Chondrocyte (in vitro differentiated cells): Measurements from ENCODE around the gene CCDC27. TPM values are rescaled to one million over a fixed set of nuclear protein-coding genes. Genes with fewer than 3 reads are reported as not detected.
A peak's percentile ranks its signal among the peaks of the same experiment; 100 is the strongest.

Source experiments
- DNase-seq: peaks from one replicate; pipeline ENCODE4 v3.0.0; 2021; ENCODE audit warnings: mixed read lengths, low spot score
- H3K27ac Mint-ChIP-seq: one replicate; pipeline ENCODE4 v1.8.0; 2021; ENCODE audit warnings: mild to moderate bottlenecking, moderate library complexity, mixed read lengths; ENCODE audit not compliant: unreplicated experiment
- H3K27me3 Mint-ChIP-seq: 2 replicates; pipeline ENCODE4 v1.8.0; 2021; ENCODE audit warnings: low read depth, mixed read lengths
- H3K36me3 Mint-ChIP-seq: 2 replicates; pipeline ENCODE4 v1.8.0; 2021; ENCODE audit warnings: low read depth, mixed read lengths
- H3K4me1 Mint-ChIP-seq: 2 replicates; pipeline ENCODE4 v1.8.0; 2021; ENCODE audit warnings: low read depth, mild to moderate bottlenecking, mixed read lengths
- H3K4me3 Mint-ChIP-seq: one replicate; pipeline ENCODE4 v1.8.0; 2021; ENCODE audit warnings: mild to moderate bottlenecking, moderate library complexity, mixed read lengths; ENCODE audit not compliant: unreplicated experiment
- H3K9me3 Mint-ChIP-seq: 2 replicates; pipeline ENCODE4 v1.8.0; 2021; ENCODE audit warnings: low read depth, mixed read lengths
- total RNA-seq: library from RNA; stranded (reverse); gene quantifications from 3 replicates; pipeline ENCODE4 v1.2.1, GENCODE V29; 2021
- TF ChIP-seq, protein P1 (sequence below): fragments of 200-600 bp; sonication (generic); IDR thresholded peaks from 2 replicates; pipeline ENCODE4 v1.5.0; 2021; ENCODE audit warnings: antibody characterized with exemption, mild to moderate bottlenecking, moderate library complexity

CCDC27 gene
- total RNA-seq, 1 donor from 2014 or later, result not detected

DNA sequence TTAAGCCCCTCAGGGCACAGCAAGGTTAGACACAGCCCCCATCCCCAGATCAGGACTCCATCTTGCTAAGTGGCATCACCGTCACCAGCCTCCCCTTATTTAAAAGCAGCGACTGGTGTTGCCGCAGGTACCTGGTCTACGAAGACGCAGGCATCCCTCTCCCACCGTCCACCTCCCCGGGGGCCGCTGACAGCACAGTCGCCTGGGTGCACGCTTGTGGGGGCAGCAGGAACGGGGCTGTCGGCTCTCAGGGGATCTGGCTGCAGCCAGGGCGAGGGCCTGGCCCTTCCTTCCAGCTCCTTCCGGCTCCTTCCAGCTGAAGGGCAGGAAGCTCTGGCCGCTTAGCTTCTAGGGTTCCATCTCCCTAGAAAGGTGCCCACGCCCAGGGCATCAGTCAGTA is 17.6 kb upstream of the CCDC27 start:
- Mint-ChIP-seq H3K9me3 (no peaks in the 10 kb centered on the region), H3K4me3 (no peak overlapping the region), H3K4me1 (peaks cover 12% of the 10 kb centered on the region), H3K27me3 (peaks cover 3% of the 10 kb centered on the region), H3K36me3 (peaks cover 3% of the 10 kb centered on the region), H3K27ac (no peak overlapping the region)
- TF ChIP-seq, protein P1, sequence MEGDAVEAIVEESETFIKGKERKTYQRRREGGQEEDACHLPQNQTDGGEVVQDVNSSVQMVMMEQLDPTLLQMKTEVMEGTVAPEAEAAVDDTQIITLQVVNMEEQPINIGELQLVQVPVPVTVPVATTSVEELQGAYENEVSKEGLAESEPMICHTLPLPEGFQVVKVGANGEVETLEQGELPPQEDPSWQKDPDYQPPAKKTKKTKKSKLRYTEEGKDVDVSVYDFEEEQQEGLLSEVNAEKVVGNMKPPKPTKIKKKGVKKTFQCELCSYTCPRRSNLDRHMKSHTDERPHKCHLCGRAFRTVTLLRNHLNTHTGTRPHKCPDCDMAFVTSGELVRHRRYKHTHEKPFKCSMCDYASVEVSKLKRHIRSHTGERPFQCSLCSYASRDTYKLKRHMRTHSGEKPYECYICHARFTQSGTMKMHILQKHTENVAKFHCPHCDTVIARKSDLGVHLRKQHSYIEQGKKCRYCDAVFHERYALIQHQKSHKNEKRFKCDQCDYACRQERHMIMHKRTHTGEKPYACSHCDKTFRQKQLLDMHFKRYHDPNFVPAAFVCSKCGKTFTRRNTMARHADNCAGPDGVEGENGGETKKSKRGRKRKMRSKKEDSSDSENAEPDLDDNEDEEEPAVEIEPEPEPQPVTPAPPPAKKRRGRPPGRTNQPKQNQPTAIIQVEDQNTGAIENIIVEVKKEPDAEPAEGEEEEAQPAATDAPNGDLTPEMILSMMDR, result no peak
- peak; percentile 87 for DNase-seq

DNA sequence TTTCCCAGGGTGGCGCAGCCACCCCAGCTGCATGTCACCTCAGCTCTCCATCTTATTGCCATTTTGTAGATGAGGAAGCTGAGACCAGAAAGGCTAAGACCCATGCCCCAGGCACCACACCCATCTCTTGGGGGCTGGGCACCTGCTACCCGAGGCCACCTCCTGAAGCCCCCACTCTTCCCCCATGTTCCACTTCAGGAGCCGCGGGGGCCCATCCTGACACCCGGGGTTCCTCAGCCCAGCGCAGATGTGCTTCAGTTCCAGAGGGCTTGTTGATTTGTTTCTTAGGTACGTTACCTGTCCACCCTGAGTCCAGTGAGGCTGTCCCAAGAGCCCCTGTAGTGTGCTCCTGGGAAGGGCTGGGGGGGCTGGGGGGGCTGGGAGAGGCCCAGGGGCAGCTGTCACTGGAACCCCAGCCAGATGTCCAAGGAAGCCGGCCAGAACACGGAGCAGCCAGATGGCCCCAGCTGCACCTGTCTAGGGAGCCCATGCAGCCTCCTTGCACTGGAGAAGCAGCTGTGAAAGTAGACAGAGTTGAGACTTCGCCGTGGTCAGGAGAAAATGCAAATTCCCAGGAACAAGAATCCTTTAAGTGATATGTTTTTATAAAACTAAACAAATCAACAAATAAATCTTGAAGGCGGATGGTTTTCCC is 17.1 kb upstream of the CCDC27 start:
- no peaks in the 10 kb centered on the region for H3K9me3 Mint-ChIP-seq
- no peak overlapping the region for H3K4me3 Mint-ChIP-seq
- peak; percentile 68 for DNase-seq
- H3K4me1 Mint-ChIP-seq, result peaks cover 12% of the 10 kb centered on the region
- TF ChIP-seq, protein P1, result no peak
- no peak overlapping the region for H3K27ac Mint-ChIP-seq
- peaks cover 3% of the 10 kb centered on the region for H3K36me3 Mint-ChIP-seq
- H3K27me3 Mint-ChIP-seq, result peaks cover 3% of the 10 kb centered on the region

DNA sequence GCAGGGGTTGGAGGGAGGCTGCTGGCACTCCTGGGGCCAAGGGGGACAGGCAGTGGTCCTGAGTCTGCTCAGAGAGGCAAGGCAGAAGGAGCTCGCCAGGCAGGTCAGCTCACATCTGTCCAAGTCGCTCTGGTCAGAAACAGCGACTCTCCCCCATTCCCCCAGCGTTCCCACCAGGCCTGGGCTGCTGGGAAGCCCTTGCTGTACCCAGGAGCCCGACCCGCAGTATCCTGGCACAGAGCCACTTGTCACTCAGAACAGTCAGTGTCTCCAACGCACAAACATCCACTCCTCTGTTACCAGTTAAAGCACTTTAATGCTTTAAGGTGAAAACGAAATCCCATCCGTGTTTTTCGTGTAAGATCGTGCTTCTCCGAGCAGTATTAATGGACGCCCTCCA is 16.6 kb upstream of the CCDC27 start:
- H3K4me3 Mint-ChIP-seq, result no peak overlapping the region
- H3K4me1 Mint-ChIP-seq, result peaks cover 12% of the 10 kb centered on the region
- H3K36me3 Mint-ChIP-seq, result peaks cover 3% of the 10 kb centered on the region
- TF ChIP-seq, protein P1, result no peak
- H3K9me3 Mint-ChIP-seq, result no peaks in the 10 kb centered on the region
- H3K27ac Mint-ChIP-seq, result no peak overlapping the region
- peaks cover 3% of the 10 kb centered on the region for H3K27me3 Mint-ChIP-seq
- peak; percentile 55 for DNase-seq

DNA sequence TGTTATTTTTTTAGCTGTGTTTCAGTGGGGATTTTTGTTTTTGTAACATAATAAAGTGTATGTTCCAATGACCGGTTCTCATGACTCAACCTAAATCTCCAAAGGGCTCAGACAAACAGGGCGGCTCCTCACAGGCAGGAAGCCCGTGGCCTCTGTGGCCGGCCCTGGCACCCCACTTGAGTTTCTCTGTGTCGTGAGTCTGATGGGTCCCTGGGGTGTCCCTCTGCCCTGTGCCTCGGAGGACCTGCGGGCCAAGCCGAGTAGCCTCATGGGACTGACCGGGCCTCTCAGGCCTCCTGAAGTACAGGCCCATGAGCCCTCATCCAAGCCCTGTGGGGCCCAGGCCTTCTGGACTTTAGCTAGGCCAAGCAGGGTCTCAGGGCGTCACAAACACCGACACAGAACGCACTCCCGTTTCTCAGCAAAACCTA is 16.1 kb upstream of the CCDC27 start:
- peak; percentile 60 for DNase-seq
- Mint-ChIP-seq H3K4me3 (no peak overlapping the region), H3K27ac (peak overlapping the region; percentile 69), H3K36me3 (peaks cover 3% of the 10 kb centered on the region), H3K9me3 (no peaks in the 10 kb centered on the region), H3K4me1 (peaks cover 12% of the 10 kb centered on the region), H3K27me3 (no peaks in the 10 kb centered on the region)
- TF ChIP-seq, protein P1, result no peak

DNA sequence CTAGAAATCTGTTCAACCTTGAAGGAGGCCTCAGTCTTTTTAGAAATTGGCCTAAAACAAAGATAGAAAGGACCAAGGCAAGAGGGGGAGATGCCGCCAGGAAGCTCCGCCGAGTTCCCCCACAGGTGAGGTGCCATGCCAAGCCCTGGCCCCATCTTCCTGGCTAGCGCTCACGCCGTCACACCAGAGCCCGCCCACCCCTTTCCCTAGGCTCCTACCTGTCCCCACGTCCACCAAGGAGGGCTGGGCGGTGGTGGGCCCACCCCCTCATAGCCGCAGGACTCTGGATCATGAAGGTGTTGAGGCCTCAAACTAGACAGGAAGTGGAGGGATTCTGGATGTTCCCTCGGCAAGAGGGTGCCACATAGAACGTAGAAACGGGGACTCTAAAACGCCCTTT is 15.5 kb upstream of the CCDC27 start:
- TF ChIP-seq, protein P1, result no peak
- Mint-ChIP-seq H3K36me3 (peaks cover 6% of the 10 kb centered on the region), H3K9me3 (no peaks in the 10 kb centered on the region), H3K27ac (peak overlapping the region; percentile 69), H3K4me3 (no peak overlapping the region), H3K4me1 (peaks cover 10% of the 10 kb centered on the region), H3K27me3 (no peaks in the 10 kb centered on the region)
- DNase-seq, result peak; percentile 68
